Tibial artery (tissue), 4 donors: Measurements from ENCODE around the gene SPRED2.

ENCODE experiments used
- DNase-seq, 2 donors: peaks; one replicate each; pipeline ENCODE4 v3.0.0-alpha.2; 2019
- H3K27ac ChIP-seq, 2 donors: fragments of 200-600 bp; sonication (generic) in 1 of 2; 1 replicate in 1 of 2; 2 replicates in 1 of 2; pipeline ENCODE4 v1.5.1; 2018 to 2019; ENCODE audit warnings: mild to moderate bottlenecking in 1 of 2
- H3K27me3 ChIP-seq, 2 donors: fragments of 200-600 bp; sonication (generic) in 1 of 2; one replicate each; pipeline versions ENCODE4 v1.5.1 to v1.6.0; 2016 to 2019
- H3K36me3 ChIP-seq, 3 donors: fragments of 200-600 bp; sonication (generic) in 2 of 3; one replicate each; pipeline ENCODE4 v1.5.1; 2016 to 2019; ENCODE audit warnings: mild to moderate bottlenecking in 2 of 3
- H3K4me1 ChIP-seq, 4 donors: fragments of 200-600 bp; sonication (generic) in 2 of 4; 1 replicate in 3 of 4; 2 replicates in 1 of 4; pipeline ENCODE4 v1.5.1; 2016 to 2019
- H3K4me3 ChIP-seq, 2 donors: fragments of 200-600 bp; sonication (generic) in 1 of 2; 1 replicate in 1 of 2; 2 replicates in 1 of 2; pipeline ENCODE4 v1.5.1; 2018 to 2019; ENCODE audit warnings: mild to moderate bottlenecking in 2 of 2
- H3K9me3 ChIP-seq, 3 donors: fragments of 200-600 bp; sonication (generic) in 1 of 3; one replicate each; pipeline ENCODE4 v1.5.1; 2016 to 2019
- CTCF ChIP-seq, 2 experiments: fragments of 200-600 bp in 1 of 2; fragments of 450-650 bp in 1 of 2; IDR thresholded peaks; one replicate each; pipeline ENCODE4 v1.5.1; 2017 to 2019; ENCODE audit warnings: antibody characterized with exemption in 2 of 2, mild to moderate bottlenecking in 1 of 2, moderate library complexity in 1 of 2
- intact Hi-C: fragments of 100-400 bp; cut with DNase I; formaldehyde crosslinking; loops from one replicate; pipeline ENCODE4 v1.15.0; 2023; ENCODE audit warnings: low total_unique reads

SPRED2 gene

GRCh38 chr2:65476778-65477177, 44.4 kb upstream of the SPRED2 start:
- H3K9me3 ChIP-seq, result no peaks in the 10 kb centered on the region
- no peak for DNase-seq
- no peak for TF ChIP-seq CTCF (IDR thresholded peaks at IDR 0.05)
- H3K27me3 ChIP-seq, result no peaks in the 10 kb centered on the region
- H3K4me3 ChIP-seq, result no peak overlapping the region
- intact Hi-C loops, result no loop called here
- H3K36me3 ChIP-seq, result no peaks in the 10 kb centered on the region
- H3K27ac ChIP-seq, result no peak overlapping the region
- no peaks in the 10 kb centered on the region for H3K4me1 ChIP-seq

GRCh38 chr2:65475000-65475399, 42.6 kb upstream of the SPRED2 start:
- no peak for TF ChIP-seq CTCF (IDR thresholded peaks at IDR 0.05)
- H3K9me3 ChIP-seq, result no peaks in the 10 kb centered on the region
- no peak overlapping the region for H3K27ac ChIP-seq
- no peaks in the 10 kb centered on the region for H3K27me3 ChIP-seq
- intact Hi-C loops, result no loop called here
- no peaks in the 10 kb centered on the region for H3K36me3 ChIP-seq
- DNase-seq, result no peak
- H3K4me3 ChIP-seq, result no peak overlapping the region
- H3K4me1 ChIP-seq, result no peaks in the 10 kb centered on the region

DNA sequence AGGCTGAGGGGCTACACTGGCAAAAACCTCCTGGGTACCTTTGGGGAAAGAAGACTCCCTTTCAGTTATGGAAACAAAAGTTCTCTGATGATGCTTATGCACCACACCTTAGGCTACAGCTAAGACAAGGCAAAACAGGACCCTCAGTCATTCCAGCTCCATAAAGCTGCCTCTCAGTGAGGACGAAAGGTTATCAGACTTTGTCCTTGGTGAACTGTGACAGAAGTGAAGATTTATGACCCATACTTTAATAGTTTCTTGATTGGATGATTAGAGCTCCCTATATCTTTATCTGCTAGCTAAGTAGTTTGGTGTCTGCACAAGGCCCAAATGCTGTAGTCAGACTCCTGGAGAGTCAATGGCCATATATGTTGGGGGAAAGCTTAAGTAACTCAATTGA, 40.6 kb upstream of the SPRED2 start:
- no peak overlapping the region for H3K27ac ChIP-seq
- no peak for TF ChIP-seq CTCF (IDR thresholded peaks at IDR 0.05)
- H3K9me3 ChIP-seq, result no peaks in the 10 kb centered on the region
- H3K4me3 ChIP-seq, result no peak overlapping the region
- H3K4me1 ChIP-seq, result no peaks in the 10 kb centered on the region
- H3K36me3 ChIP-seq, result no peaks in the 10 kb centered on the region
- intact Hi-C loops, result no loop called here
- H3K27me3 ChIP-seq, result no peaks in the 10 kb centered on the region
- DNase-seq, result no peak

- TF ChIP-seq CTCF (IDR thresholded peaks at IDR 0.05), result no peak
- no peak overlapping the region for H3K4me3 ChIP-seq
- no peaks in the 10 kb centered on the region for H3K9me3 ChIP-seq
- DNase-seq, result no peak
- no peaks in the 10 kb centered on the region for H3K36me3 ChIP-seq
- intact Hi-C loops, result no loop called here
- no peaks in the 10 kb centered on the region for H3K4me1 ChIP-seq
- H3K27me3 ChIP-seq, result no peaks in the 10 kb centered on the region
- H3K27ac ChIP-seq, result no peak overlapping the region
Measured at GRCh38 chr2:65471409-65471808, 39.0 kb upstream of the SPRED2 start.

GRCh38 chr2:65466551-65466950, 34.2 kb upstream of the SPRED2 start:
- H3K4me3 ChIP-seq, result no peak overlapping the region
- intact Hi-C loops, result no loop called here
- H3K27me3 ChIP-seq, result no peaks in the 10 kb centered on the region
- H3K4me1 ChIP-seq, result no peaks in the 10 kb centered on the region
- DNase-seq, result no peak
- no peak for TF ChIP-seq CTCF (IDR thresholded peaks at IDR 0.05)
- H3K27ac ChIP-seq, result no peak overlapping the region
- no peaks in the 10 kb centered on the region for H3K36me3 ChIP-seq
- no peaks in the 10 kb centered on the region for H3K9me3 ChIP-seq

- Histone ChIP-seq H3K36me3 (no peaks in the 10 kb centered on the region), H3K27ac (no peak overlapping the region), H3K27me3 (no peaks in the 10 kb centered on the region), H3K4me1 (no peaks in the 10 kb centered on the region), H3K4me3 (no peak overlapping the region), H3K9me3 (no peaks in the 10 kb centered on the region)
- DNase-seq, result no peak
- intact Hi-C loops, result no loop called here
- TF ChIP-seq CTCF (IDR thresholded peaks at IDR 0.05), result no peak
Measured at GRCh38 chr2:65465857-65466256, 33.5 kb upstream of the SPRED2 start.
